Medulla oblongata (tissue), 1 donor: Measurements from ENCODE around the gene ABHD17A.

Source experiments
- DNase-seq: peaks from one replicate; pipeline ENCODE4 v3.0.0-alpha.2; 2015; ENCODE audit errors: extremely low spot score

ABHD17A gene

DNA sequence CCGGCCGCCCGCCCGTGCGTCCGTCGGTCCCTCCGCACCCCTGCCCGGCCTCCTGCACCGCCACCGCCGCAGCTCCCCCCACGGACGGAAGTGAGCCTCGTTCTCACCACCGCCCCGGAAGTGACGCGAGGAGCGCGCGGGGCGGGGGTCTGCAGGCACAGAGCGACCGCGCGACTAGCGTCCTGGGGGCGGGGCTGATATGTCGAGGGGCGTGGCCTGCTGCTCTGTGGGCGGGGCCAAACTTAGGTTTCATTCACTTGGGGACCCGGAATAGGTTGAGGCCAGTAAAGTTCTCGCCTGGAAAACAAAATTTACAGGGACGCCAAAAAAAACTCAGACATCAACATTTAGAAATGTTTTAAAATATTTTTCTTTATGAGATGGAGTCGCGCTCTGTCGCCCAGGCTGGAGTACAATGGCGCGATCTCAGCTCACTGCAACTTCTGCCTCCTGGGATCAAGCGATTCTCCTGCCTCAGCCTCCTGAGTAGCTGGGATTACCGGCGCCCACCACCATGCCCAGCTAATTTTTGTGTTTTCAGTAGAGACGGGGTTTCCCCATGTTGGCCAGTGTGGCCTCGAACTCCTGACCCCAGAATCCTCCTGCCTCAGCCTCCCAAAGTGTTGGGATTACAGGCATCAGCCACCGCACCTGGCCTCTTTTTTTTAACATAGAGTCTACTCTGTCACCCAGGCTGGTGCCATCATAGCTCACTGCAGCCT is at the start of gene ABHD17A:
Gene ABHD17A, minus strand, starts transcription at position 99 of the 722 bp plus-strand sequence. CDS start 3,930 bp downstream, outside the sequence.
- DNase-seq = peak; percentile 96

DNA sequence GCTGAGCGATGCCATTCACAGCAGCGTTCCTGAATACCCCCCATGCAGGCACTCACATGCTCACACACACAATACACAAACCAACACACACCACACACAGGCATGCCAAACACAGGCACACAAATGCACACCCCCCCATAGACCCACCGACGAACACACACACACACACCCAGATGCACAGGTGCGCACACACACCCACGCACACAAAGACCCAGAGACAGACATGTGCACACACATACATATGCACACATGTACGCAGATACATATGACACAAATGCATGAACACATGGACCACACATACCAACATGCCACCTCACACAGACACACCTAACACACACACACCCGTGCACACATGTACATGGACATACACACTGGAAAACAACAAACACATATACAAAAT is 48.6 kb upstream of the ABHD17A start:
- DNase-seq = no peak

DNA sequence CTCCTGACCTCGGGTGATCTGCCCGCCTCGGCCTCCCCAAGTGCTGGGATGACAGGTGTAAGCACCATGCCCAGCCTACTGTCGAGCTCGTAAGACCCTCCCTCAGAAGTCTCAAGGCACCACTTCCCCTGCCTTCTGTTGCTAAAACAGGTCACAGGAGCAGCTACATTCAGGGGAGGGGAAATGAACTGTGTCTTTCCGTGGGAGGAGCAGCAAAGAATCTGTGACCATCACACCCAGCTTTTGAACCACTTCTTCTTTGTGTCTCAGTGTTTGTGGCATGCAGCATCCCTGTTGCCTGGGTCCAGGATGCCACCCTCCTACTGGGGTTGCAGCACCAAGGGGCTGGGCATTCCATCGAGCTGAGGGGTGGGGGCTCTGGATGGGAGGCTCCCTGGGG is 47.9 kb upstream of the ABHD17A start:
- no peak for DNase-seq

DNA sequence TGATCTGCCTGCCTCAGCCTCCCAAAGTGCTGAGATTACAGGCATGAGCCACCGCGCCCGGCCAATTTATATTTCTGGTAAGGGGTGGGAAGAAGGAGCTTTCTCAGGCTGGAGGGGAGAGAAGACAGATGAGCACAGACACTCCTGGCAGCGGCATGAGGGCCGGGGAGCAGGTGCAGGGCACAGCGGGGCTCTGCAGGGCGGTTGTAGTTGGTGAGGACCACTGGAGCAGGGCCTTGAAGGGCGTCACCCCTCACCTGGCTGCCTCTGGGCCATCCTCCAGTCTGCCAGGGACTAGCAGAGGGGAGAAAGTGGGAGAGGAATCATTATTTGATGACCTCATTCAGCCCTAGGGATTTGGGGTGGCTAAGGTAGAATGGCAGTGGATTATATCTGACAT is 47.1 kb upstream of the ABHD17A start:
- DNase-seq = no peak

DNA sequence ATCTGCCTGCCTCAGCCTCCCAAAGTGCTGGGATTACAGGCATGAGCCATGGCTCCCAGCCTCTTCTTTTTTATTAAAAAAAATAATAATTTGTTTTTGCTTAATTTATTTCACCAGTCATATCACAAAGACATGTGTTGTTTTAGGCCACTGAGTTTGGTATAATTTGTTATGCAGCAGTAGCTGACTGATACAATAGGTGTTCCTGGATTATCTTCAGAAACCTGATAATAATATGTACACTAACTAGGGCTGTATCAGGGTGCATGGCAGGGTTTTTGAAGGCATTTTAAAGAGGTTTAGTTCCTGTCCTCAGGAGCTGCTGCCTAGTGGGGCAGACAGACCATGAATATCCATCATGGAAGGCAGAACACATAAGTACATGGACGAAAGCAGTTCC is 46.1 kb upstream of the ABHD17A start:
- DNase-seq = no peak

DNA sequence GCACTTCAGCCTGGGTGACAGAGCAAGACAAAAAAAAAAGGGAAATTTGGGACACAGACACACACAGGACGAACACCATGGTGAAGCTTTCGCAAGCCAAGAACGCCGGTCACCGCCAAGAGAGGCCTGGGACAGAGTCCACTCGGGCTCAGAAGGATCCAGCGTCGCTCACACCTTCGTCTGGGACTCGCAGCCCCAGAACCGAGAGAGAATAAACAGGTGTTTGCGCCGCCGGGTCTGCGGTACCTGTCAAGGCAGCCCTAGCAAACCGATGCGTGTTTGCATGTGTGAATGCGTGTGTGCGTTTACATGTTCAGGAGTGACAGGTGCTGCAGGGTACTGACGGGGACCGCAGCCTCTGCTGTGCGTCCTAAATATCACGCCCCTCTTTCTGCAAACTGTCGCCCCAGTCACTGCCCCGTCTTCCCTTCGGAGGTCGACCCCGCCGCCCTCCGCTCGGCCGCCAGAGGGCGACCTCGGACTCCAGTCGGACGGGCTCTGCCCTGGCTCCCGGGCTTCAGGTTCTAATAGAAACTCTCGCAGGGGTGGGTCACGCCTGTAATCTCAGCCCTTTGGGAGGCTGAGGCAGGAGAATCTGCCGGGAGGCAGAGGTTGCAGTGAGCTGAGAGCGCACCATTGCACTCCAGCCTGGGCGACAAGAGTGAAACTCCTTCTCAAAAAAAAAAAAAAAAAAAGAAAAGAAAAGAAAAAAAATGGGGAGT is 43.9 kb upstream of the ABHD17A start:
- DNase-seq = peak; percentile 81

DNA sequence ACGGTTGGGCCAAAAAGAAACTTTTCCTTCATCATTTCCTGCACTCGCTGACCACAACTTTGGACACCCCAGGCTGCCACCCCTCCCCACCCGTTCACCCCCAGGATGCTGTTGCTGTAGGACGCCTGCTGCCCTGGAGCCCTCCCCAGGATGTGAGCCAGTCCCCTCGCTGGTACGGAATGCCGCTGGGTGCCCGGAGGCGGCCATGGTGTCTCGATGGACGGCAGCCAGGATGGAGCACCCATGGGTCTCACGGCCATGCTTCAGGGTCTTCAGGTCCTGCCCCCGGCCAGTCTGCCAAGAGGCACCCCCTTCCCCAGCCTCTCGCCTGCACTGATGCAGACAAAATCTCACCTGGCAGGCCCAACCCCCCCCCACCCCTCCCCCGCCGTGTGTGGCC is 40.2 kb upstream of the ABHD17A start:
- no peak for DNase-seq

DNA sequence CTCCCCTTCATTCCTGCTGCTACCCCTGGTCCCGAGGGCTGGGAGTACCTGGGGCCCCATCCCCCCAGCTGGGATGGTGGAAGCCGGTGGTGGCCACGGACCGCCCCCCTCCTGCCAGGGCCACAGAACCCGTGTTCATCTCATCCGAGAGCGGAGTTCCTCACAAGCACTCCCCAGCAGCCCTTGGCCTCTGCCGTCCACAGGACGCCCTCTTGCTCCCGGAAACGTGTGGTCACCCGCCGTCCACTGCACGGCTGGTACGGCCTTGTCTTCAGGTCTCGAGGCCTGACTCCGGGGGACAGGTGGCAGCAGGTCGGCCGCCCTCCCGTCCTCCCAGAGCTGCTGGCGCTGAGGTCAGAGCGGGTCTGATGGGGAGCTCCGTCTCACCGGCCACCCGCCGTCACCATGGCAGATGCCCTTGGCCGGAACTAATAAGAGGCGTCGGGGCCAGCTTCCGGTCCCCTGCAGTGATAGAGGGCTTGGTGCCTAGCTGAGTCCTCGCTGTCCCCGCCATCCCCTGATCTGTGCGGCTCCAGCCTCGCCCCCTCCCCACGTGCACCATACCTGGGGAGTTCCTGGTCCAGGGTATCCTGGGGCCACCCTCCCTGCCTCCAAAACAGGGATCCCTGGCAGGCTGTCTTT is 39.1 kb upstream of the ABHD17A start:
- DNase-seq = no peak

DNA sequence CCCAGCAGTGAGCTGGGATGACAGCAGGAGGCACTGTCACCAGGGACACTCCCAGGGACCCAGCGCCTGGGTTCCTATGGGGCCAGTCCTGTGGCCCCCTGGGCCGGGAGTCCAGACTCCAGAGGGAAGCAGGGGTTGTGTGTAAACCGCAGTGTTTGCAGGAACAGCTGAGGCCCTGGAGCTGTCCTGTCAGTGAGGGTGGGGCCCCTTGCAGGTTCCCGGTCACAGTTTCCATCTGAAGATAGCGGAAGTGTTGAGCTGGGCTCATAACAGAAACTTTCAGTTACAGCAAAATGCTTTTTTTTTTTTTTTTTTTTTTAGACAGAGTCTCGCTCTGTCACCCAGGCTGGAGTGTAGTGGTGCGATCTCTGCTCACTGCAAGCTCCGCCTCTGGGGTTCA is 38.0 kb upstream of the ABHD17A start:
- DNase-seq = no peak

DNA sequence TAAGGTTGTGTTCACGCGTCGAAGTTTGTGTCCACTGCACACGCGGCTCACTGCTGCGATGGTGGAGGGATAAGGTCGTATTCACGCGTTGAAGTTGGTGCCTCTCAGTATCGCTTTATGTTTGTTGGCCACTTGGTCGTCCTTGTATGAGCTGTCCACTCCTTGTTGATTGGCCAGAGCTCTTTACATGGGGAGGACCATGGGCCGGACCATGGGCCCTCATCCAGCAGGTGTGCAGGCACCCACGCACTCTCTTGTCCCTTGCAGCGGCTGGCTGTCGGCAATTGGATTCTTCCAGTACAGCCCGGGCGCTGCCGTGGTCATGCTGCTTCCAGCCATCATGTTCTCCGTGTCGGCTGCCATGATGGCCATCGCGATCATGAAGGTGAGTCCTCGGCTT is 37.5 kb upstream of the ABHD17A start:
- no peak for DNase-seq

DNA sequence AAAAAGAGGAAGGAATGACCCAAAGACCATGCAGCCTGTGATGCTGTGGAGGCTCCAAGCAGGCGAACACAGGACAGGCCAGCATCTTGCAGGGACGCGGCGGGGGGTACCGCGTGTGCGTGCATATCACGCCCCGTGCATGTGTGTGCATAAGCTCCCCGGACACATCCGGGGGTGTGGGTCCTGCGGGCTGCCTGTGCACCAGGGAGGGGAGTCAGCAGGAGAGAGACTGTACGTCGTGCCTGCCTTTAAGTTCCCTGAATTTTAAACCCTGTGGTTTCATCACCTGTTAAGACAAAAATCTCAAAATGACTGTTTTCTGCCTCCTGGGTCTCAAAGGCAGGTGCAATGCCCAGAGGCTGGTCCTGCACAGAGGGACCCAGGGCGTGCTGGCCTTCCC is 36.5 kb upstream of the ABHD17A start:
- DNase-seq = no peak

DNA sequence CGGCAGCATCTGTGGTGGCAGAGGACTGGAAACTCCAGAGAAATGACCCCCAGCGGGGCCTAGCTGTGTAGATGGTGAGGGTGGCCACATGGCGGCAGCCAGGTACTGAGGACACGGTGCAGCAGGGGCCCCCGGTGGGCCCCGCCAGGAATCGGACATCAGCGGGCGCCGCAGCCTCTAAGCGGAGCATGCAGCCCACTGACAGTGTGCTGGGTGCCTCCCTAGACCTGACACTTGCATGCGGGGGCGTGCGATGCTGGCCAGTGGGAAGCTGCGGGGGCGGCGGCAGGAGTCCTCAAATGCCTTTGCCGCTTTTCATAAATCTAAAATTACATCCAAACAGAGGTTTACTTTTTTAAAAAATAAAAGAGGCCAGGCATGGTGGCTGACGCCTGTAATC is 36.0 kb upstream of the ABHD17A start:
- no peak for DNase-seq

DNA sequence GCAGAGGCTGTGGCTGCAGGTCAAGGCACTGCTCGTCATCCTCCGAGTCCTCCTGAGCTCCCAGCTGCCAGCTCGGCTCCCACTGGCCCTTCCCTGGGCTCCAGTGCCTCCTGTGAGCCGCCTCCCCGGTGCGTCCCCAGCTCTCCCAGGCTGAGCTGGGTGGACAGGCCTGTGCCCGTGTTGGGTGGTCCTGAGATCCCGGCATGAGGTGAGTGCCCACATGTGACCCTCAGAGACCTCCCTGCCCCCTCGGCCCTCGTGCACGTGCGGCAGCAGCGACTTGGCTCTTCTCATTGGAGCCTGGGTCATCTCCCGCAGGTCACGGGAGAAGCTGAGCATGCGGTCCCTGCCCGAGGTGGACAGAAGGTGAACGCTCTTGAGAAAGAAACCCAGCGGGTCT is 35.3 kb upstream of the ABHD17A start:
- no peak for DNase-seq

DNA sequence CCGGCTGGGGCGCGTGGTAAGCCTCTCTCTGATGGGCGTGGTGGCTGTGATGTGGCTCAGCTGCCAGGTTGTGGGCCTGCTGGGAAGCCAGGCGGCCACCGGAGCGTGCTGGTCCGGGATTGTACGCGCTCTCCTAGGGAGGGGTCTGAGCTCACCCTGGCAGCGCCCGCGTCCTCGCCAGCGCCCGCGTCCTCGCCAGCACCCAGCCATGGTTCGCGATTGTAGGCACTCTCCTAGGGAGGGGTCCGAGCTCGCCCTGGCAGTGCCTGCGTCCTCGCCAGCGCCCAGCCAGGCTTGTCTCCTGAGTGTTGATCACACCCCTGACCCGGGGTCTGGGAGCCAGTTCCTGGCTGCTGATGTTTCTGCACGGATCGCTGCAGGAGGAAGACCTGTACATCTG is 33.7 kb upstream of the ABHD17A start:
- no peak for DNase-seq

DNA sequence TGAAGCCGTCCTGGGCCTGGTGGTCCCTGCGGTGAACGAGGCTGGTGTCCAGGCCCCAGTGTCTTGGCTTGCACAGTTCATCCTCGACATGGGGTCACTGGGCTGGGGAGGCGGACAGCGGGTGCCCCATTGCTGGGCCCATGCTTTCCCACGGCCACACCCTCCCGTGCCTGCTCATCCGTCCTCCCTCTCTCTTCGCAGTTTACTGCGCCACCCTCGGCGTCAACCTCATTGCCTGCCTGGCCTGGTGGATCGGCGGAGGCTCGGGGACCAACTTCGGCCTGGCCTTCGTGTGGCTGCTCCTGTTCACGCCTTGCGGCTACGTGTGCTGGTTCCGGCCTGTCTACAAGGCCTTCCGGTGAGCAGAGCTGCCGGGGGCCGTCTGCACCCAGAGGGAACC is 32.6 kb upstream of the ABHD17A start:
- DNase-seq = no peak

DNA sequence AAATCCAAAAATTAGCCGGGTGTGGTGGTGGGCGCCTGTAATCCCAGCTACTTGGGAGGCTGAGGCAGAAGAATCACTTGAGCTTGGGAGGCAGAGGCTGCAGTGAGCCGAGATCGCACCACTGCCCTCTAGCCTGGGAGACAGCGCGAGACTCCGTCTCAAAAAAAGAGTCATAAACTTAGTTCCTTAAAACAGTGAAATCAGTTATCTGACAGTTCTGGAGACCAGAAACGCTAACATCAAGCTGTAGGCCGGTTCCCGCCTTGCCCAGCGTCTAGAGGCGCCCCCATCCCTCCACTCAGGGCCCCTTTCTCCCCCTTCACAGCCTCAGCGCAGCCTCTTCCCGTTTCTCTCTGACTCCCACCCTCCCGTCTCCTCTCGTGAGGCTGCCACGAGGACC is 31.9 kb upstream of the ABHD17A start:
- no peak for DNase-seq

DNA sequence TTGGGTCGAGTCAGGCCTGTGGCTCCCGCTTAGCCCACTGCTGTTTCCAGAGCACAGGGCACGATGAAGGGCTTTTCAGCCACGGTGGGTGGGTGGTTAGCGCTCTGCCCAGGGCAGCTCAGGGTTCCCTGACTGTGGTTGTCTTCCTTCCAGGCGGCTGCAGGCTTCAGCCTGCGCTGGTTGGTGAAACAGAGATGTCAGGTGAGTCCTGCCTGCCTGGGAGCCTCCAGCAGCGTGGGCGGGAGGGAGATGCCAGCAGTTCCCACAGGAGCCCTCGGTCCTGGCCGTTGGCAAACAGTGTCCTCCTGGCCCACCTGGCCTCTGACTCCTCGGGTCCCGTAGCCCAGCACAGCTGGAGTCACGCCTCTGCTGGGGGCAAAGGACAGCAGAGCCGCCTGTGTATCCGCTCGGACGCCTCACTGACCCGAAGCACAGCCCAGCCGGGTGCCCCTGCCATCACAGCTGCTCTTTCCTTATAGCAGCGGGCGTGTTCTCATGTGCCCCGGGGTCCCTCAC is 29.6 kb upstream of the ABHD17A start:
- DNase-seq = no peak

DNA sequence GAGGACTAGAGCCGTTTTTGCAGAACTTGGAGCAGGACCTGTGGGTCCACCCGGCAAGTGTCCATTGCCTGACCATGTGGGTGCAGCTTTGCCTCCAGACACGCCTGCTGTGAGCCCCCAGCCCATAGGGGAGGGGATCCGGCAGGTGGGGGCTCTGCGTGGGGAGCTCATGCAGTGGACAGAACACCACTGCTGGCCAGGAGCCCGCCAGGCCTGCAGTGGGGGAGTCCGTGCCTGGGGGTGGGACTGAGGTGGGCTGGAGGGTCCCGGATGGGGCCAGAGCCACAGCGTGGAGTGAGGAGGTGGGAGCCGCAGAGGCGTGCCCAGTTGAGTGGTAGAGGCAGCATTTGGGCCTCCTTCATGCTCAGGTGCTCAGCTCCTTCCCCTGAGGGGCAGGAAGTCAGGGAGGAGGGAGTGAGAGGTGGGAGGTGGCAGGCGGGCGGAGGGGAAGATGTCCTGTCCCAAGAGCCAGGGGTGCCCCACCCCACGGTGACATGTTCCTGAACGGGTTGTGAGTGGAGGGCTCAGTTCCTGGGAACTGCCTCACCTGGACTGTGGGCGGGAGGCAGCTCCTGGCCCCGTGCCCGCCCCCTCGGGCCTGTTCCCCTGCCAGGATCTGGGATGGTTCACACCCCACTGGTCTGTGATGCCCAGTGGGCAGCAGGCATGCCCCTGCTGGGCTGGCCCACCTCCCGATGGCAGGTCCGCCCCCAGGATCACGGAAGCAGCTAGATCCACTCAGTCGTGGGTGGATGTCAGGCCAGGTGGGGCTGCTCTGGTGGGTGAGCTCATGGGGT is 28.7 kb upstream of the ABHD17A start:
- DNase-seq = no peak

DNA sequence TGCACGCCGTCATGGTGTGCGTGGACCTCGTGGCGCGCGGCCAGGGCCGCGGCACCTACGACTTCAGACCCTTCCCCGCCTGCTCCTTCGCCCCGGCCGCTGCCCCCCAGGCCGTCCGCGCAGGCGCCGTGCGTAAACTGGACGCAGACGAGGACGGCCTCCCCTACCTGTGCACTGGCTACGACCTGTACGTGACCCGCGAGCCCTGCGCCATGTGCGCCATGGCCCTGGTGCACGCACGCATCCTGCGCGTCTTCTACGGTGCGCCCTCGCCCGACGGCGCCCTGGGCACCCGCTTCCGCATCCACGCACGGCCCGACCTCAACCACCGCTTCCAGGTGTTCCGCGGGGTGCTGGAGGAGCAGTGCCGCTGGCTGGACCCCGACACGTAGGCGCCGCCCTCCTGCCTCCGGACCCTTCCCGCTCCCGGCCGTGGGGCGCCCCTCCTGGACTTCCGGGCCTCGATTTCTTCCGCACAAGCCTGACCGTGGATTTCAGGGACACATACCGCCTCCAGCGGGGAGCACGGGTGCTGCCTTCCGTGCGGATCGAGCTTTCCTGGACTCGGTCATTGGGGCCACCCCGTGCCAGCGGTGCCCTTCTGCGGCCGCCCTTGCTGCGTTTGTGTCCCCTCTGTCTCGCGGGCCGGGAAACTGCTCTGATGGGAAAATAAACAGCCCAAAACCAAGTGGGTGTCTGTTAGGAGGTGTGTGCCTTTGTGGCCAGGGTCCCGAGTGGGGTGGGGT is 27.6 kb upstream of the ABHD17A start:
- DNase-seq = no peak

DNA sequence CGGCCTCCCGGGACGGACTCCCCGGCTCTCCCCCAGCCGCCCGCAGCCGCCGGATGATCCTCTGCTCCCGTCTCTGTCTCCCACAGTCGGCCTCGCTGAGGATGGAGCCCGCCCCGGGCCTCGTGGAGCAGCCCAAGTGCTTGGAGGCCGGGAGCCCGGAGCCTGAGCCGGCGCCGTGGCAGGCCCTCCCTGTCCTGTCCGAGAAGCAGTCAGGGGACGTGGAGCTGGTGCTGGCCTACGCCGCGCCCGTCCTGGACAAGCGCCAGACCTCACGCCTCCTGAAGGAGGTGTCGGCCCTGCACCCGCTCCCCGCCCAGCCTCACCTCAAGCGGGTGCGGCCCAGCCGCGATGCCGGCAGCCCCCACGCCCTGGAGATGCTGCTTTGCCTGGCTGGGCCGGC is 26.7 kb upstream of the ABHD17A start:
- DNase-seq = no peak

DNA sequence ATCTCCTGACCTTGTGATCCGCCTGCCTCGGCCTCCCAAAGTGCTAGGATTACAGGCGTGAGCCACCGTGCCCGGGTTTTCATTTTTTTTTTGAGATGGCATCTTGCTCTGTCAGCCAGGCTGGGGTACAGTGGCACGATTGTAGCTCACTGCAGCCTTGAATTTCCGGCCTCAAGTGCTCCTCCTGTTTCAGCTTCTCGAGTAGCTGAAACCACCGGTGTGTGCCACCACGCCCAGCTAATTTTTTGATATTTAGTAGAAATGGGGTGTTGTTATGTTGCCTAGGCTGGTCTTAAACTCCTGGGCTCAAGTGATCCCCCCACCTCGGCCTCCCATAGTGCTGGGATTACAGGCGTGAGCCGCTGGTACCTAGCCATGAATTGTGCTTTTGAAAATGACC is 25.8 kb upstream of the ABHD17A start:
- no peak for DNase-seq
